ENCODE results near the gene APOLD1. TPM values are rescaled to one million over a fixed set of nuclear protein-coding genes. Genes with fewer than 3 reads are reported as not detected.
"Not testable (repeated sequence)": the region's sequence is repeated elsewhere in the genome, so short reads cannot be mapped to it uniquely, and the experiment has no call there.

Gene APOLD1
- total and polyA plus RNA-seq, 2 donors: 5.2 to 13.9 TPM

DNA sequence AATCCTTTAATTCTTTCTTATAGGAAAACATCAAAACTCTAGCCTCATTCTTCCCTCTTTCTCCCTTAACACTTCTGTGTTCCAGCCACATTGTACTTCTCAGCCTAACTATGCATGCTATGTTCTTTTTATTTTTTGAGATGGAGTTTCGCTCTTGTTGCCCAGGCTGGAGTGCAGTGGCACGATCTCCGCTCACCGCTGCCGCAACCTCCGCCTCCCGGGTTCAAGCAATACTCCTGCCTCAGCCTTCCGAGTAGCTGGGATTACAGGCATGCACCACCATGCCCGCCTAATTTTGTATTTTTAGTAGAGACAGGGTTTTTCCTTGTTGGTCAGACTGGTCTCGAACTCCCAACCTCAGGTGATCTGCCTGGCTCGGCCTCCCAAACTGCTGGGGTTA is 34.9 kb downstream of the APOLD1 start:
- not testable (repeated sequence) for H3K4me1 ChIP-seq (ENCODE audit: control insufficient read depth in 2 of 2, insufficient read depth in 2 of 2, low read length in 2 of 2); DNase-seq (ENCODE audit: low read depth in 6 of 9, low spot score in 9 of 9); H3K27me3 ChIP-seq (ENCODE audit: control insufficient read depth in 2 of 2, insufficient read depth in 1 of 2, low read length in 1 of 2); H3K27ac ChIP-seq (ENCODE audit: low read depth in 1 of 2, low read length in 1 of 2); H3K9me3 ChIP-seq (ENCODE audit: control insufficient read depth in 2 of 2, insufficient read depth in 1 of 2, low read length in 1 of 2); H3K4me3 ChIP-seq (ENCODE audit: low read length in 2 of 2)
- peaks cover 37 to 64% of the 10 kb centered on the region in 2 donors for H3K36me3 ChIP-seq (ENCODE audit: control insufficient read depth in 2 of 2, insufficient read depth in 2 of 2, low read length in 1 of 2)
- over 99% methylated on average over 11 of the region's 11 CpGs for WGBS

DNA sequence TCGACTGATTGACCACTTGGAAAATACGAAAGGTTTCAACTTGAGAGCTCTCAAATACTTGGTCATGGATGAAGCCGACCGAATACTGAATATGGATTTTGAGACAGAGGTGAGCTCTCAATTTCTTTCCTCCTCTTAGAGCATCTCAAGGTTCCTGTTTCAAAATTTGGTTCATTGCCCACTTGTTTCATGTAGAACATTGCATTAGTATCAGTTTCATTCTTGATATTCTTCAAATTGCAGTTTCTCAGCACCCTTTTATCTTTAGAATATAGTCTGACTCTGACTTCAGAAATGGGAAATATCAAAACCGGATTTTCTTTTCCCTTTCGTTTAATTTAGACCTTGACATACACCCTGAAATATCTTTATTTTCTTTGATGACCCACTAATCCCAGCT is 36.5 kb downstream of the APOLD1 start:
- no peaks in the 10 kb centered on the region for H3K4me1 ChIP-seq (ENCODE audit: control insufficient read depth in 2 of 2, insufficient read depth in 2 of 2, low read length in 2 of 2)
- 96% methylated on average over 6 of the region's 6 CpGs for WGBS
- peaks cover 43 to 78% of the 10 kb centered on the region in 2 donors for H3K36me3 ChIP-seq (ENCODE audit: control insufficient read depth in 2 of 2, insufficient read depth in 2 of 2, low read length in 1 of 2)
- no peak overlapping the region for H3K27ac ChIP-seq (ENCODE audit: low read depth in 1 of 2, low read length in 1 of 2)
- H3K9me3 ChIP-seq (ENCODE audit: control insufficient read depth in 2 of 2, insufficient read depth in 1 of 2, low read length in 1 of 2): no peaks in the 10 kb centered on the region
- no peak for DNase-seq (ENCODE audit: low read depth in 6 of 9, low spot score in 9 of 9)
- H3K4me3 ChIP-seq (ENCODE audit: low read length in 2 of 2): no peak overlapping the region
- no peaks in the 10 kb centered on the region for H3K27me3 ChIP-seq (ENCODE audit: control insufficient read depth in 2 of 2, insufficient read depth in 1 of 2, low read length in 1 of 2)

DNA sequence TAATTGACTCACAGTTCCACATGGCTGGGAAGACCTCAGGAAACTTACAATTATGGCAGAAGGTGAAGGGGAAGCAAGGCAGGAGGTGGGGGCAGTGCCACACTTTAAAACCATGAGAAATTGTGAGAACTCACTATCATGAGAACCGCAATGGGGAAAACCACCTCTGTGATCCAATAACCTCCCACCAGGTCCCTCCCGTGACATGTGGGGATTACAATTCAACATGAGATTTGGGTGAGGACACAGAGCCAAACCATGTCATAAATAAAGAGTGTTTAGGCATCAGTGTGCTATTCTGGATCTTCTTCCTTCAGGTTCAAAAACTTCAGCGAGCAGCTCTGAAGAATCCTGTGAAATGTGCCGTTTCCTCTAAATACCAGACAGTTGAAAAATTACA is 37.4 kb downstream of the APOLD1 start:
- H3K4me1 ChIP-seq (ENCODE audit: control insufficient read depth in 2 of 2, insufficient read depth in 2 of 2, low read length in 2 of 2): no peaks in the 10 kb centered on the region

DNA sequence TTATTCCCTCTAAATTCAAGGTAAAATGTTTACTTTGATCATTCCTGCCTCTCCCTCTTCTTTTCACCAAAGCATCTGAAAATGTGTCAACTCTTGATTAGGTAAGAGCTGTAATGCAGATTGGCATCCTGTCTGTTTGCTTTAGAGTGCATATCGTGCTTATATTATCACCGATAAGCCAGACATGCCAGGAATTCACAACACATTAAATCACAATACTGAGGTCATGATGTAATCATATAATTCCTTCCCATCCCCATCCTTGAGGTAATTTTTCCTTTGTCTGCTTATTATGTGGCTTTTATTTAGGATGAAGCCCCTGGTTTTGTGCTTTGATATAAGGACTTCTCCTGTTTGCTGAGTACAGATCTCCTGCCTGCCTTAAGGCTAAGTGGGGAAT is 37.8 kb downstream of the APOLD1 start:
- H3K9me3 ChIP-seq (ENCODE audit: control insufficient read depth in 2 of 2, insufficient read depth in 1 of 2, low read length in 1 of 2): no peaks in the 10 kb centered on the region
- 98% methylated on average over 2 of the region's 2 CpGs for WGBS

More for the DNA sequence above, 37.4 kb downstream of the APOLD1 start:
- 97% methylated on average over 4 of the region's 4 CpGs for WGBS
- Histone ChIP-seq H3K9me3 (ENCODE audit: control insufficient read depth in 2 of 2, insufficient read depth in 1 of 2, low read length in 1 of 2) (no peaks in the 10 kb centered on the region), H3K4me3 (ENCODE audit: low read length in 2 of 2) (no peak overlapping the region), H3K27ac (ENCODE audit: low read depth in 1 of 2, low read length in 1 of 2) (no peak overlapping the region), H3K27me3 (ENCODE audit: control insufficient read depth in 2 of 2, insufficient read depth in 1 of 2, low read length in 1 of 2) (no peaks in the 10 kb centered on the region), H3K36me3 (ENCODE audit: control insufficient read depth in 2 of 2, insufficient read depth in 2 of 2, low read length in 1 of 2) (peaks cover 49 to 76% of the 10 kb centered on the region in 2 donors)
- DNase-seq (ENCODE audit: low read depth in 6 of 9, low spot score in 9 of 9): no peak

DNA sequence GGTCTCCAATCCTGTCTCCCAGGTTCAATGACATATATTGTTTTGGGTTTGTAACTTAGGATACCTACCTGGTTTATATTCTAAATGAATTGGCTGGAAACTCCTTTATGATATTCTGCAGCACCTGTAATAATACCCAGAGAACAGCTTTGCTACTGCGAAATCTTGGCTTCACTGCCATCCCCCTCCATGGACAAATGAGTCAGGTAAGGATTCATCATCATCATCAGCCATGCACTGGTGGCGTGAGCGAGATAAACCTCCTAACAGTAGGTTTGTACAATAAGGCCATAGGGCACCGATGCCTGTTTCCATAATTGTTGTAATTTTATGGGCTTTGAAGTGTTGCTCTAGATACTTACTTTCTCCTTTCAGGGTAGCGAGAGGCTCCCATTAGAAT is 38.4 kb downstream of the APOLD1 start:
- no peak overlapping the region for H3K4me3 ChIP-seq (ENCODE audit: low read length in 2 of 2)
- no peaks in the 10 kb centered on the region for H3K4me1 ChIP-seq (ENCODE audit: control insufficient read depth in 2 of 2, insufficient read depth in 2 of 2, low read length in 2 of 2)
- DNase-seq (ENCODE audit: low read depth in 6 of 9, low spot score in 9 of 9): no peak
- 98% methylated on average over 5 of the region's 5 CpGs for WGBS
- H3K9me3 ChIP-seq (ENCODE audit: control insufficient read depth in 2 of 2, insufficient read depth in 1 of 2, low read length in 1 of 2): no peaks in the 10 kb centered on the region
- peaks cover 46 to 81% of the 10 kb centered on the region in 2 donors for H3K36me3 ChIP-seq (ENCODE audit: control insufficient read depth in 2 of 2, insufficient read depth in 2 of 2, low read length in 1 of 2)
- no peak overlapping the region for H3K27ac ChIP-seq (ENCODE audit: low read depth in 1 of 2, low read length in 1 of 2)
- no peaks in the 10 kb centered on the region for H3K27me3 ChIP-seq (ENCODE audit: control insufficient read depth in 2 of 2, insufficient read depth in 1 of 2, low read length in 1 of 2)

More for the DNA sequence above, 37.8 kb downstream of the APOLD1 start:
- no peak for DNase-seq (ENCODE audit: low read depth in 6 of 9, low spot score in 9 of 9)
- no peak overlapping the region for H3K27ac ChIP-seq (ENCODE audit: low read depth in 1 of 2, low read length in 1 of 2)
- H3K4me1 ChIP-seq (ENCODE audit: control insufficient read depth in 2 of 2, insufficient read depth in 2 of 2, low read length in 2 of 2): no peaks in the 10 kb centered on the region
- no peaks in the 10 kb centered on the region for H3K27me3 ChIP-seq (ENCODE audit: control insufficient read depth in 2 of 2, insufficient read depth in 1 of 2, low read length in 1 of 2)
- H3K4me3 ChIP-seq (ENCODE audit: low read length in 2 of 2): no peak overlapping the region
- H3K36me3 ChIP-seq (ENCODE audit: control insufficient read depth in 2 of 2, insufficient read depth in 2 of 2, low read length in 1 of 2): peaks cover 46 to 79% of the 10 kb centered on the region in 2 donors

DNA sequence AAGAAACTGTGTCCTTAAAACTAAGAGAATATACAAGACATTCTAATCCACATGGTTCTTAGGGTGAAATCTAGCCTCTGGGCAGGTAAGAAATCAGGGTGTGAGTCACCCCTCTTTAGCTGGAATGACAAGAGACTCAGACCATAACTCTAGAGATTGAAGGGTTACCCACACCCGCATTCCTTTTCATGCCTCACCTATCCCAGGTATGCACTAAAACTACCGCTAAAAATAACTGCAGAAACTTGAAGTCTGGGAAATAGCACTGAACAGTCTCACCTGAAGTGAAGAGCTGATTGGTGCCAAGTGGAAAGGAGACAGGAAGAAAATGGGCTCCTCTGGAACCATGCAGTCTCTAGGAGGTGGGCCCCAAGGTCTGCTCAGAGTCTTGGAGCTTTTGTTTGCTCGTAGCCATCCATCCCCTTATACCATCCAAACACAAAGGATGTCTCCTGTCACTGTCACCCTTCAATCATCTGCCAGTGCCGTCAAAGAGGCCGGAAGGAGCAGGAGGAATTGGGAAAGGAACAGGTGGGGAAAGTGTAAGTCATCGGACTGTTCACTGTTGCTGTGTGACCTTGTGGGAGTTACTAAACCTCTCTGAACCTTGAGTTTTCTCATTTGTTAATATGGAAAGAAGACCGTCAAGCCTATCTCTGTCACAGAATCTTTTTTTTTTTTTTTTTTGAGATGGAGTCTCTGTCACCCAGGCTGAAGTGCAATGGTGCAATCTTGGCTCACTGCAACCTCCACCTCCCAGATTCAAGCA is 50.1 kb downstream of the APOLD1 start:
- Histone ChIP-seq H3K4me3 (ENCODE audit: low read length in 2 of 2) (no peak overlapping the region), H3K4me1 (ENCODE audit: control insufficient read depth in 2 of 2, insufficient read depth in 2 of 2, low read length in 2 of 2) (peaks cover 0 to 6% of the 10 kb centered on the region in 2 donors), H3K36me3 (ENCODE audit: control insufficient read depth in 2 of 2, insufficient read depth in 2 of 2, low read length in 1 of 2) (peaks cover 27 to 36% of the 10 kb centered on the region in 2 donors), H3K27me3 (ENCODE audit: control insufficient read depth in 2 of 2, insufficient read depth in 1 of 2, low read length in 1 of 2) (no peaks in the 10 kb centered on the region), H3K27ac (ENCODE audit: low read depth in 1 of 2, low read length in 1 of 2) (peak overlapping the region in 1 of 2 donors; percentile 74), H3K9me3 (ENCODE audit: control insufficient read depth in 2 of 2, insufficient read depth in 1 of 2, low read length in 1 of 2) (no peaks in the 10 kb centered on the region)
- WGBS: 91% methylated on average over 7 of the region's 7 CpGs
- no peak for DNase-seq (ENCODE audit: low read depth in 6 of 9, low spot score in 9 of 9)

DNA sequence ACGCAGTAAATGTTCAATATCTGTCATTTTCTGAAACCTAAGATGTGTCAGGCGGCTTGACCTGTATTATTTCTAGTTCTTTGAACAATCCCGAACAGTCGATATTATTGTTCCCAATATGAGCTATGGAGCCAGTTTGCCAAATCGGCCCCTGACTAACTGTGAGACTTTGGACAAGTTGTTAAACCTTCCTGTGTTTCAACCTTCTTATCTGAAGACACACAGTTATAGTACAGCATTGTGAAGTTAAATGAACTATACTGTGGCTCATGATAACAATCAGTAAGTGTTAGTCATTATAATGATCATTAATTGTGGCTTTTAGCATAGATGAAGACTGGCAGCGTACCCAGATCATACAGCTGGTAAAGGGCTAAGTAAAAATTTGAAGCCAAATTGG is 51.1 kb downstream of the APOLD1 start:
- H3K36me3 ChIP-seq (ENCODE audit: control insufficient read depth in 2 of 2, insufficient read depth in 2 of 2, low read length in 1 of 2): peaks cover 21 to 32% of the 10 kb centered on the region in 2 donors
- no peak for DNase-seq (ENCODE audit: low read depth in 6 of 9, low spot score in 9 of 9)
- H3K27ac ChIP-seq (ENCODE audit: low read depth in 1 of 2, low read length in 1 of 2): no peak overlapping the region
- H3K9me3 ChIP-seq (ENCODE audit: control insufficient read depth in 2 of 2, insufficient read depth in 1 of 2, low read length in 1 of 2): no peaks in the 10 kb centered on the region
- H3K27me3 ChIP-seq (ENCODE audit: control insufficient read depth in 2 of 2, insufficient read depth in 1 of 2, low read length in 1 of 2): no peaks in the 10 kb centered on the region
- H3K4me1 ChIP-seq (ENCODE audit: control insufficient read depth in 2 of 2, insufficient read depth in 2 of 2, low read length in 2 of 2): peaks cover 0 to 6% of the 10 kb centered on the region in 2 donors
- 87% methylated on average over 6 of the region's 6 CpGs for WGBS
- H3K4me3 ChIP-seq (ENCODE audit: low read length in 2 of 2): no peak overlapping the region

DNA sequence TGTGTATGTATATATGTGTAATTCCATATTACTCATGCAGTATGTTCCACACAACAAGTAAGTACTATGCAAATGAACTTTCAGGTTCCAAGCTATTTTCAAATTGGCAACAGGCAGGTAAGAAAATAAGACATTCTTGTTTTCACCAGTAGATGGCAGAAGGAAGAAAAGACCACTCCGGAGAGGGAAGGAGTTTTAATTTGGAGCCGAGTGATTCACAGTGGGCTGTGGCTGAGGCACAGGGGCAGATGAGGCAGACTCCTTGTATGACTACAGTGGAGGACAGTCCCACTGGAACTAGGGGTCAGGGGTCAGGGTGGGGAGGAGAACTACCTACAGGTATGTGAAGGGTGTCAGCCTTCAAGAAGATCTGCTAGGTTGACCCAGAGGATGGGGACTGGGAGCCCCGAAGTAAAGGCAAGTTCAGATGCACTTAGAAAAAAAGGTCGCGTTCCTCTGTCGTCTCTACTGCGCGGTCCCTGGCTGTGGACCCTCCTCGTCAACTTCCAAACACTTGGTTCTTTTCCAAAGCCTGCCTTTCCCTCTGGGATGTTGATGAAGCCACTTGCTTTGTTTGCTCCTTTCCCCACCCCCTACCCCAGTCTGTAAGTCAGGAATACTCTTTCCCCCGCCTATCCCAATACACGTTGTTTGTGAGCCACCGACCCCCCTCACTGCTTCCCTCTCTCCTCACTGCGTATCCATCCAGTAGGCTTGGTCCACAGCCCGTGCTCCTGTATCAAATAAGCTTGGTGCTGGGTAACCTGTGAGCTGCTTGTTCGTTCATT is 51.8 kb downstream of the APOLD1 start:
- H3K4me3 ChIP-seq (ENCODE audit: low read length in 2 of 2): no peak overlapping the region
- no peak overlapping the region for H3K27ac ChIP-seq (ENCODE audit: low read depth in 1 of 2, low read length in 1 of 2)
- no peaks in the 10 kb centered on the region for H3K27me3 ChIP-seq (ENCODE audit: control insufficient read depth in 2 of 2, insufficient read depth in 1 of 2, low read length in 1 of 2)
- peaks cover 20 to 27% of the 10 kb centered on the region in 2 donors for H3K36me3 ChIP-seq (ENCODE audit: control insufficient read depth in 2 of 2, insufficient read depth in 2 of 2, low read length in 1 of 2)
- H3K9me3 ChIP-seq (ENCODE audit: control insufficient read depth in 2 of 2, insufficient read depth in 1 of 2, low read length in 1 of 2): no peaks in the 10 kb centered on the region
- peaks cover 0 to 6% of the 10 kb centered on the region in 2 donors for H3K4me1 ChIP-seq (ENCODE audit: control insufficient read depth in 2 of 2, insufficient read depth in 2 of 2, low read length in 2 of 2)
- peak in 5 of 9 donors; percentile 13 to 70 (median 31) for DNase-seq (ENCODE audit: low read depth in 6 of 9, low spot score in 9 of 9)
- WGBS: 70% methylated on average over 15 of the region's 15 CpGs

DNA sequence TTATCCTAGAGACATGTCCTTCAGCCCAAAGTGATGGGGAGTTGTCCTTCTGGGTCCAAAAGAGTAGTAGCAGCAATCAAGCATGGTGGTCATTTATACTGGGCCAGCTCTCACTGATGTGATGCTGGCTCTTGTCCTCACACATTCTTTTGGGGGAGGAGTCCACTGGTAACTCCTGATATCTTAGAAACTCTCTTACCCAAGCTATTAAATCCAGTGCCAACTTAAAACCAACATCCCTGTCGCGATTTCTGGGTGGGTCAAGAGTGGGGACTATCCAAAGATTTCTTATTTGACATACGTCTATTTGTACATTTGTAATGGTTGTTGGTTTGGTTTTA is 52.3 kb downstream of the APOLD1 start:
- Histone ChIP-seq H3K36me3 (ENCODE audit: control insufficient read depth in 2 of 2, insufficient read depth in 2 of 2, low read length in 1 of 2) (peaks cover 15 to 21% of the 10 kb centered on the region in 2 donors), H3K4me1 (ENCODE audit: control insufficient read depth in 2 of 2, insufficient read depth in 2 of 2, low read length in 2 of 2) (peaks cover 0 to 6% of the 10 kb centered on the region in 2 donors), H3K27me3 (ENCODE audit: control insufficient read depth in 2 of 2, insufficient read depth in 1 of 2, low read length in 1 of 2) (no peaks in the 10 kb centered on the region), H3K9me3 (ENCODE audit: control insufficient read depth in 2 of 2, insufficient read depth in 1 of 2, low read length in 1 of 2) (no peaks in the 10 kb centered on the region), H3K4me3 (ENCODE audit: low read length in 2 of 2) (no peak overlapping the region), H3K27ac (ENCODE audit: low read depth in 1 of 2, low read length in 1 of 2) (no peak overlapping the region)
- 97% methylated on average over 3 of the region's 3 CpGs for WGBS
- no peak for DNase-seq (ENCODE audit: low read depth in 6 of 9, low spot score in 9 of 9)

All from thymus (tissue), 11 donors.